GM23338 (cell line): ENCODE results near the gene TMEM120B.

Source experiments
- CTCF ChIP-seq, 2 experiments: fragments of 200-600 bp in 1 of 2; sonication (generic) in 1 of 2; conservative IDR thresholded peaks; 2 replicates each; pipeline versions ENCODE4 v1.5.1 to v1.6.1; 2016 to 2017; ENCODE audit warnings: antibody characterized with exemption in 2 of 2, low read depth in 2 of 2, mild to moderate bottlenecking in 2 of 2, moderate library complexity in 1 of 2
- EZH2 ChIP-seq: fragments of 200-600 bp; sonication (generic); IDR thresholded peaks from one replicate; pipeline ENCODE4 v1.8.0; 2017; ENCODE audit warnings: antibody characterized with exemption, mild to moderate bottlenecking, low read depth; ENCODE audit not compliant: unreplicated experiment
- EZH2phosphoT487 ChIP-seq: fragments of 200-600 bp; sonication (generic); IDR thresholded peaks from one replicate; pipeline ENCODE4 v1.8.1; 2018; ENCODE audit warnings: antibody characterized with exemption; ENCODE audit not compliant: unreplicated experiment
- NANOG ChIP-seq: IDR thresholded peaks from 2 replicates; pipeline ENCODE4 v1.6.1; 2016; ENCODE audit warnings: antibody characterized with exemption, borderline replicate concordance
- POLR2AphosphoS5 ChIP-seq: IDR thresholded peaks from 2 replicates; pipeline ENCODE4 v1.6.1; 2016; ENCODE audit warnings: antibody characterized with exemption, low read depth
- REST ChIP-seq: IDR thresholded peaks from one replicate; pipeline ENCODE4 v1.6.1; 2018; ENCODE audit warnings: antibody characterized with exemption; ENCODE audit not compliant: unreplicated experiment
- STAT1 ChIP-seq: IDR thresholded peaks from one replicate; pipeline ENCODE4 v1.6.1; 2016; ENCODE audit warnings: antibody characterized with exemption; ENCODE audit not compliant: unreplicated experiment

- TF ChIP-seq CTCF (conservative IDR thresholded peaks at IDR 0.05; ENCODE audit: low read depth in 2 of 2) (no peak), REST (no peak), NANOG (no peak), EZH2phosphoT487 (no peak), EZH2 (no peak), POLR2AphosphoS5 (no peak), STAT1 (no peak)
Measured at GRCh38 chr12:121678305-121678704, 34.2 kb upstream of the TMEM120B start.
